ENCODE results near the gene ACTMAP.

ACTMAP gene

DNA sequence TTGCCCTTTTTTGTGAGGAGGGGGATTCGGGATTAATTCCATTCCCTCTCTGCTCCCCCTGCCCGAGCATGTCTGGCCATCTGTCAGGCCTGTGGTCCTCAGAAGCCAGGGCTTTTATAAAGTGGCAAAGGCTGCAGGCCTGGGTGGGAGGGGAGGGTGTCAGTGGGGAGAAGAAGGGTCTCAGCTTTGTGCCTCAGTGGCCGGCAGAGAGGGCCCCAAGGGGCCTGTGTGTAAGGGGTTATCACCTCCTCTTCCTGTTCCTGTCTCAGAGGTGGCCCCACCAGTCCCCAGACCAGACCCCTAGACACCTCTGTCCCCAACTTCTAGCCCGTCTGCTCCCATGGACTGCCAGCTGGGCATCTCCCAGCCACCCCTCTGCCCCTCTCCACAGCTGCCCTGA lies 56.4 kb downstream of the ACTMAP start:
- Histone ChIP-seq H3K9me3 (ENCODE audit: insufficient read depth, low read depth, low read length) (no peaks in the 10 kb centered on the region), H3K79me2 (ENCODE audit: insufficient read depth, low read length) (no peaks in the 10 kb centered on the region), H3F3A (ENCODE audit: low read depth) (no peaks in the 10 kb centered on the region), H2AFZ (ENCODE audit: low read length) (no peak overlapping the region), H3K36me3 (ENCODE audit: insufficient read depth, low read length) (no peaks in the 10 kb centered on the region), H3K9ac (ENCODE audit: low read depth, low read length, poor library complexity, severe bottlenecking) (no peak overlapping the region), H3K4me1 (ENCODE audit: insufficient read depth, low read length, poor library complexity, severe bottlenecking) (peaks cover 19% of the 10 kb centered on the region), H3K9me2 (replicated peaks; ENCODE audit: low read depth, low read length) (no peaks in the 10 kb centered on the region), H4K20me1 (ENCODE audit: insufficient read depth, low read length, poor library complexity, severe bottlenecking) (no peaks in the 10 kb centered on the region), H3K4me3 (ENCODE audit: low read length, poor library complexity, severe bottlenecking) (no peak overlapping the region), H3K27me3 (ENCODE audit: insufficient read depth, low read length, poor library complexity, severe bottlenecking) (no peaks in the 10 kb centered on the region), H3K4me2 (ENCODE audit: low read depth, low read length, poor library complexity, severe bottlenecking) (no peak overlapping the region)
- no peak for TF ChIP-seq CTCF (conservative IDR thresholded peaks at IDR 0.05; ENCODE audit: low read length)
- no peak for TF ChIP-seq EZH2phosphoT487 (IDR thresholded peaks at IDR 0.05; ENCODE audit: borderline replicate concordance)

DNA sequence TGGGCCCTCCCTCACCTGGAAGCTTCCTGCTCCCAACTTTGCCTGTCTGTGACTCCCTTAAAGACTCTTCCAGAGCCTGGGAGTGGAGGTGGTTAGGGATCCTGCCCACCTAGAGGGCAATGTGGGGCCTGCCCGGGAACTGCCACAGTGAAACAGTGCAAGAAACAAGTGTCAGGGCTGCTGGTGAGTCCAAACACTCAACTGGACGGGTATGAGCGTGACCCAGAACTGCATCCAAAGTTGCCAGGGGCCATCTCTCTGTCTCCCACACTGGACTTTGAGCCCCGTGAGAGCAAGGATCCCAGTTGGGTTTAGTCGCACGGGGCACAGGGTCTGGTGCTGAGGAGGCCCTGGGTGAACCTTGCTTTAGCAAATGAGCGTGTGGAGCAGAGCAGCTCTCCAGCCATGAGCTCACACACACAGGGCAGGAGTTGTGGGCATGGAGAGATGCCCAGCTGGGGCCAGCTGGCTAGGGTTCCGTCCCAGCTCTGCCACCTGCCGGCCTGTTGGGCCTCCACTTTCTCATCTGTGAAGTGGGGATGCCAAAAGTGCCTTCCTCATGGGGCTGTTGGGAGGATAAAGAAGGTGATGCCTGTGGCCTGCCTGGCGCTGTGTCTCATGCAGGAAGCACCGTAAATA lies 57.0 kb downstream of the ACTMAP start:
- Histone ChIP-seq H3K4me2 (ENCODE audit: low read depth, low read length, poor library complexity, severe bottlenecking) (no peak overlapping the region), H3K9ac (ENCODE audit: low read depth, low read length, poor library complexity, severe bottlenecking) (no peak overlapping the region), H3K27me3 (ENCODE audit: insufficient read depth, low read length, poor library complexity, severe bottlenecking) (no peaks in the 10 kb centered on the region), H3K36me3 (ENCODE audit: insufficient read depth, low read length) (no peaks in the 10 kb centered on the region), H3K79me2 (ENCODE audit: insufficient read depth, low read length) (no peaks in the 10 kb centered on the region), H3K9me3 (ENCODE audit: insufficient read depth, low read depth, low read length) (no peaks in the 10 kb centered on the region), H3K4me3 (ENCODE audit: low read length, poor library complexity, severe bottlenecking) (no peak overlapping the region), H3K9me2 (replicated peaks; ENCODE audit: low read depth, low read length) (no peaks in the 10 kb centered on the region), H4K20me1 (ENCODE audit: insufficient read depth, low read length, poor library complexity, severe bottlenecking) (no peaks in the 10 kb centered on the region), H3F3A (ENCODE audit: low read depth) (no peaks in the 10 kb centered on the region), H2AFZ (ENCODE audit: low read length) (no peak overlapping the region), H3K4me1 (ENCODE audit: insufficient read depth, low read length, poor library complexity, severe bottlenecking) (peaks cover 19% of the 10 kb centered on the region)
- no peak for TF ChIP-seq CTCF (conservative IDR thresholded peaks at IDR 0.05; ENCODE audit: low read length)
- TF ChIP-seq EZH2phosphoT487 (IDR thresholded peaks at IDR 0.05; ENCODE audit: borderline replicate concordance), result no peak

DNA sequence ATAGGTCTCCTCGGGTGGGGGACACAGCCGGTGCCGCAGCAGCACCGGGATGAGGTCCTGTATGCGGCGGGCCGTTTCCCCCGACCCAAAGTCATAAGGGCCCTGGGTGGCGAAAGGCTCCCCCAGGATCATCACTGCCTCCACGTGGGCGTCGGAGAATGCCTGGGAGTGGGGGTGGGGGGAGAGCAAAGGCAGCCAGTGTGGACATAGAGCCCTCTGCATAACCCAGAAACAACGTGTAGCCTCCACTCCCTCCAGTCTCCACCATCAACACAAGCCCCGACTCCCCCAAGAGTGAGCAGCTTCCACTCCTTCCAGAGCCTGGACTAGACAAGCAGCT lies 58.1 kb downstream of the ACTMAP start:
- H3K4me3 ChIP-seq (ENCODE audit: low read length, poor library complexity, severe bottlenecking), result no peak overlapping the region
- no peak overlapping the region for H3K9ac ChIP-seq (ENCODE audit: low read depth, low read length, poor library complexity, severe bottlenecking)
- H2AFZ ChIP-seq (ENCODE audit: low read length), result no peak overlapping the region
- H3K79me2 ChIP-seq (ENCODE audit: insufficient read depth, low read length), result no peaks in the 10 kb centered on the region
- H3K9me2 ChIP-seq (replicated peaks; ENCODE audit: low read depth, low read length), result no peaks in the 10 kb centered on the region
- no peak for TF ChIP-seq EZH2phosphoT487 (IDR thresholded peaks at IDR 0.05; ENCODE audit: borderline replicate concordance)
- no peak for TF ChIP-seq CTCF (conservative IDR thresholded peaks at IDR 0.05; ENCODE audit: low read length)
- no peaks in the 10 kb centered on the region for H3K27me3 ChIP-seq (ENCODE audit: insufficient read depth, low read length, poor library complexity, severe bottlenecking)
- H3K9me3 ChIP-seq (ENCODE audit: insufficient read depth, low read depth, low read length), result no peaks in the 10 kb centered on the region
- H3K4me1 ChIP-seq (ENCODE audit: insufficient read depth, low read length, poor library complexity, severe bottlenecking), result peaks cover 19% of the 10 kb centered on the region
- no peaks in the 10 kb centered on the region for H3K36me3 ChIP-seq (ENCODE audit: insufficient read depth, low read length)
- no peak overlapping the region for H3K4me2 ChIP-seq (ENCODE audit: low read depth, low read length, poor library complexity, severe bottlenecking)
- H4K20me1 ChIP-seq (ENCODE audit: insufficient read depth, low read length, poor library complexity, severe bottlenecking), result no peaks in the 10 kb centered on the region
- no peaks in the 10 kb centered on the region for H3F3A ChIP-seq (ENCODE audit: low read depth)

Data from Loucy (cell line).